Fibroblast of pulmonary artery (primary cell): Measurements from ENCODE around the gene PUS1.

ENCODE experiments used
- DNase-seq: peaks from one replicate; pipeline ENCODE4 v3.0.0-alpha.2; 2010; ENCODE audit warnings: low read depth
- H3K4me3 ChIP-seq: replicated peaks from 2 replicates; pipeline ENCODE4 v1.5.1; 2011; ENCODE audit warnings: low read depth, mild to moderate bottlenecking, control low read depth, low read length, moderate library complexity
- TF ChIP-seq, protein P1 (sequence below): IDR thresholded peaks from 2 replicates; pipeline ENCODE4 v1.5.1; 2011; ENCODE audit warnings: mild to moderate bottlenecking, control low read depth, low read length, inconsistent platforms; ENCODE audit errors: missing control alignments

PUS1 gene

DNA sequence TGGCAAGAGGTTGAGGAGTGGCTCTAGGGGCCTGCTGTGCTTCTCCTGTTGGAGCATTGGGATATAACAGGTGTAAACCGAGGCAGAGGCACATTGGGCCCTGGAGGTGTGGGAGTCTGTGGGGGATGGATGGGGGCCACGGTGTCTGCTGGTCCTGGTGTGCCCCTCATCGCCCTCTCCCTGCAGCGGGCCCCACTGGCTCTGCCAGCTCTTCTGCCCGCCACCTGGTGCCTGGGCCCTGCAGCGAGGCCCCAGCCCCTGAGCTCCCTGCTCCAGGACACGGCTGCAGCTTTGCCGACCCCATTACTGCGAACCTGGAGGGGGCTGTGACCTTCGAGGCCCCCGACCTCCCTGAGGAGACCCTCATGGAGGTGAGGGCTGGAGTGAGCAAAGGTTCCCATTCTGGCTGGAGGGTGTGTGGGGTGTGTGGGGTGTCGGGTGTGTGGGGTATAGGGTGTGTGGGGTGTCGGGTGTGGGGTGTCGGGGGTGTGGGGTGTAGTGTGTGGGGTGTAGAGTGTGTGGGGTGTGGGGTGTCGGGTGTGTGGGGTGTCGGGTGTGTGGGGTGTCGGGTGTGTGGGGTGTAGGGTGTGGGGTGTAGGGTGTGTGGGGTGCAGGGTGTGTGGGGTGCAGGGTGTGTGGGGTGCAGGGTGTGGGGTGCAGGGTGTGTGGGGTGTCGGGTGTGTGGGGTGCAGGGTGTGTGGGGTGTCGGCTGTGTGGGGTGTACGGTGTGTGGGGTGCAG is 10.6 kb upstream of the PUS1 start:
- no peak for DNase-seq
- H3K4me3 ChIP-seq, result no peak overlapping the region
- TF ChIP-seq, protein P1, sequence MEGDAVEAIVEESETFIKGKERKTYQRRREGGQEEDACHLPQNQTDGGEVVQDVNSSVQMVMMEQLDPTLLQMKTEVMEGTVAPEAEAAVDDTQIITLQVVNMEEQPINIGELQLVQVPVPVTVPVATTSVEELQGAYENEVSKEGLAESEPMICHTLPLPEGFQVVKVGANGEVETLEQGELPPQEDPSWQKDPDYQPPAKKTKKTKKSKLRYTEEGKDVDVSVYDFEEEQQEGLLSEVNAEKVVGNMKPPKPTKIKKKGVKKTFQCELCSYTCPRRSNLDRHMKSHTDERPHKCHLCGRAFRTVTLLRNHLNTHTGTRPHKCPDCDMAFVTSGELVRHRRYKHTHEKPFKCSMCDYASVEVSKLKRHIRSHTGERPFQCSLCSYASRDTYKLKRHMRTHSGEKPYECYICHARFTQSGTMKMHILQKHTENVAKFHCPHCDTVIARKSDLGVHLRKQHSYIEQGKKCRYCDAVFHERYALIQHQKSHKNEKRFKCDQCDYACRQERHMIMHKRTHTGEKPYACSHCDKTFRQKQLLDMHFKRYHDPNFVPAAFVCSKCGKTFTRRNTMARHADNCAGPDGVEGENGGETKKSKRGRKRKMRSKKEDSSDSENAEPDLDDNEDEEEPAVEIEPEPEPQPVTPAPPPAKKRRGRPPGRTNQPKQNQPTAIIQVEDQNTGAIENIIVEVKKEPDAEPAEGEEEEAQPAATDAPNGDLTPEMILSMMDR, result no peak

- no peak overlapping the region for H3K4me3 ChIP-seq
- DNase-seq, result no peak
- TF ChIP-seq, protein P1, result no peak
Observed at GRCh38 chr12:131919051-131919347, 10.1 kb upstream of the PUS1 start.

- H3K4me3 ChIP-seq, result no peak overlapping the region
- no peak for DNase-seq
- TF ChIP-seq, protein P1, result no peak
Observed at GRCh38 chr12:131919366-131920156, 9.5 kb upstream of the PUS1 start.

DNA sequence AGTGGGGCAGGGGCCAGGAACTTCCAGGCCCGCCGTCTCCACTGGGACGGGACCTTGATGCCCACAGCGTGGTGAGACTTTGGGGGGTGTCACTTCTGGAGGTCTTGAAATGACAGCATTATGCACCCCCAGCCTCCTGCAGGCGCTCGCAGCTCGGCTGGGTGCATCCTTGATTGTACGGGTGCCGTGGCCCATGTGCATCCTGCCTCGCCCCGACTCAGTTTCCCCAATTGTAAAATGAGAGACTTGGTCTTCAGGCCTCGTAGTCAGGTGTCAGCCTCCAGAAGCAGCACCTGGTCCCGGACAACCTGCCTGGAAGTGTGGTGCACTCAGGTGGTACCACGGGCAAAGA is 8.9 kb upstream of the PUS1 start:
- no peak for DNase-seq
- H3K4me3 ChIP-seq, result no peak overlapping the region
- TF ChIP-seq, protein P1, result no peak

- no peak for DNase-seq
- TF ChIP-seq, protein P1, result no peak
- no peak overlapping the region for H3K4me3 ChIP-seq
Observed at GRCh38 chr12:131920902-131921840, 7.9 kb upstream of the PUS1 start.

DNA sequence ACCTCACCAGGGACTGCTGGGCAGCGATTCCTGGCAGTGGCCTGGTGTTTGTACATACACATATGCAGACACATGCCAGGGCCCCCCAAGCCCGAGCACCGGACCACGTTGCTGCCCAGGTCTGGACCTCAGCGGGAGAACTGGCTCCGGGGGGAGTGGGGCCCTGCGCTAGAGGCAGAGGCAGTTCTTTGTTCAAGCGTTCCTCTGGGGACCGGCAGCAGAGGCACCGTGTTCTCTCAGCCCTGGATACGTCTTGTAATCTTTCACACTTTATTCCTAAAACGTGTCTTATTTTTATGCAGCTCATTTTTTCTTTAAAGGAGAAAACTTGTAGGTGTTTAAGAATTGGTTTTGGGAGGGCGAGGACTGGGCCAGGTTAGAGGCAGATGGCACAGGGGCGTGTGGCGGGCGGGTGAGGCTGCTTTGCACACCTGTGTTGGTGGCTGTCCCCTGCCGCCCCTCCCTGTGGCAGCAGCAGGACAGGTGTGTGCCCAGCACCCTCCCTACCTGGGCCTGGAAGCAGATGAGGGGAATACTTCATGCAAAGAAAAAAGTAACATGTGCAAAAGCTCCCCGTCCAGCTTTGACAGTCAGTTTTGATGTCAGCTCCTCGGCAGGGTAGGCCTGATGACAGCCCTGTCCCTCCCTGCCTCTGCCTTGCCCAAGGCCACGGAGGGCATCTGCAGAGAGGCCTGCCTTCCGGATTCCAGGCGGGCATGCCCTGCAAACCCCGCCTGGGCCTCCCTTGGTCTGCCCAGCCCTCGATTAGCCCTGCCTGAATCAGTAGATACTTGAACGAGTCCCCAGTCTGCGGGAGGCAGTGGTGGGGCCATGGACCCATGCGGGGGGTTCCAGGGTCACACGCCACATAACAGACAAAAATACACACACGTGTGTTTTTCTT is 7.0 kb upstream of the PUS1 start:
- H3K4me3 ChIP-seq, result no peak overlapping the region
- TF ChIP-seq, protein P1, result no peak
- DNase-seq, result no peak
